HG02678 (cell line): ENCODE results near the gene PPP1R36.
A peak's percentile ranks its signal among the peaks of the same experiment; 100 is the strongest.
"Not testable (repeated sequence)": the region's sequence is repeated elsewhere in the genome, so short reads cannot be mapped to it uniquely, and the experiment has no call there.

ENCODE experiments used
- ATAC-seq: cut with Tn5 transposase; IDR thresholded peaks from one replicate; pipeline ENCODE4 v1.9.1; 2021; ENCODE audit warnings: mild to moderate bottlenecking, moderate library complexity; ENCODE audit not compliant: unreplicated experiment

PPP1R36 gene

DNA sequence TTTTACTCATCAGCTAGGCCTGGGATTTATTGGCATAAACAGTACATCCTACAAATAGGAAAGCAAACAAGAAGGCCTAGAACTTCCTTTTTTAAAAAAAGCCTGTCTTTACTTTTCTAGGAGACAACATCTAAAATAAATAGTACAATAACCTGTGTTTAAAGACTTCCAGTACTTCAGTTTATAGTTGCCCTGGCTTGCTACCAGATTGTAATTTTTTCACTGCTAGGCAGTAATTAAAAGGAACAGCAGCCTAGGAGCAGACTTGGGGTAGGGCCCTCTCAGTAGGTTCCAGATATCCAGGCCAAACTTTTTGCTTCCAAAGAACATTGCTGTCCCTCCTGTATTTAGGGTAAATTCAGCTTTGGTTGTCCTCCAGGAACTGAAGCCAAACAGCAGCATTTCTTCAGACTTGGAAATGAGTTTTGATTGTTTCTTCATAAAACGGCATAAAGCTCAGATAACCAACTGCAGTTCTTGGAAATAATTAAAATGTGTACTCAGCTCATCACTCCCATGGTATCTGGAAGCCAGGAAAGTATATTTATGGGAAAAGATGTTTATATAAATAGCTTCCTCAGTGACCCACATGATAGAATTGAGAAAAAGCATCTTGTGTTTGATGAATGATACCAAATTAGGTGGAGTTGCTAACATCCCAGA is 61.7 kb downstream of the PPP1R36 start:
- no peak for ATAC-seq

DNA sequence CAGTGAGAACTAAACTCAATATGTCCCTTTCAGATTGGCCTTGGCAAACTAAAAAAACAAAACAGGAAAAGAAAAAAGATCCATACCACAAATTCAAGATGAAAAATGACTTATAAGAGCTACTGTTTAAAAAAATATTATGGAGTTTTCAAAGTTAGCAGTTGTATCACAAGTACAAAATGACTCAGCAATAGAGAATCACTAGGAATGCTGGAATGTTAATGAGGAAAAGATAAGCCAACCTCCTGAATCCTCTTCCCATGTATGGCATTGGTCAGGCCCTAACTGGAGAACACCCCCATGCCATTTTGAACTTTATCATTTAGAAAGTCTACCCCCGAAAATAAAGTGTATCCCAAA is 62.2 kb downstream of the PPP1R36 start:
- ATAC-seq = no peak

DNA sequence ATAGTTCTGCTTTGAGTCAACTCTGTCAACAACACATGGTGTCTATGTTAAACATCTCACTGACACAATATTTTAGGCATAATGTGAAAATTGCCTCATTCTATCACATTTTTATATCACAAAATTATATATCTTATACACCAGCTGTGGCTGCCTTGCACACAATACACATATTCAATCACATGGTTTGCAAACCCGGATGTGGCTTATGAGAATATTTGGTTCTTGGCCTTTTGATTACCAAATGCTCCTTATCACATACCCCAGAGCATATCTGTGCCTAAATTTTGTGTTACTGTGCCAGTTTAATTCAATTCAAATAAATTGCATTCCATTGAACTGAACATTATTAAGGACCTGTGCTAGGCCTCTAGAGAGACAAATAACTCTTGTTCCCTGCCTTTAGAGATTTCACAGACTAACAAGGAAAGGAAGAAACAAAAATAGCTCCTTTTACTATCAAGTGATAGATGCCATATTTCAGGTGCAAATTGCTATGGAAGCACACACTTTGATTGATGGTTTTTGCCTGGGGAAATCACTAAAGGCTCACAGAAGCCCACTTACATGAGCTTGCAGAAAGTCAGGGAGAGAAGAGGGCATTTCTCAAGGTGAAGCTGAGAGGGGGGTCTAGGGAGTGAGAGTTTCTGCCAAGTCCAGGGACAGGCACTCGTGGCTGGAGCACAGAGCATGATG is 63.4 kb downstream of the PPP1R36 start:
- no peak for ATAC-seq

DNA sequence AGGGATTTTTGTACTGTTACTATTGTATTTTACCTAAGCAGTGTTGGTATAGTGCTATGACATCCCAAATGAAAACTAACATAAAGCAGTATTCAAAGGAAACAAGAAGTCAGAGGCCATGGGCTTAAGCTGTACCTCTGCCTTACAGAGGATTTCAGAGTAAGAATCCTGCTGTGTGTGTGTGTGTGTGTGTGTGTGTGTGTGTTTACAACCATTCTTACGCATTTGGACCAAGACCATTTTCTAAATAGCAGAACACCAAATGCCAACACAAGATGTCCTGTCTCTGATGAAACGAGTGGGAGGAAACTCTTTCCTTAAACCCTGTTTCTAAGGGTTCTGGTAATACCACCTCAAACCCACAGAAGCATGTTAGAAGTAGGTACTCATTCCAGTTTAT is 64.4 kb downstream of the PPP1R36 start:
- ATAC-seq = no peak

DNA sequence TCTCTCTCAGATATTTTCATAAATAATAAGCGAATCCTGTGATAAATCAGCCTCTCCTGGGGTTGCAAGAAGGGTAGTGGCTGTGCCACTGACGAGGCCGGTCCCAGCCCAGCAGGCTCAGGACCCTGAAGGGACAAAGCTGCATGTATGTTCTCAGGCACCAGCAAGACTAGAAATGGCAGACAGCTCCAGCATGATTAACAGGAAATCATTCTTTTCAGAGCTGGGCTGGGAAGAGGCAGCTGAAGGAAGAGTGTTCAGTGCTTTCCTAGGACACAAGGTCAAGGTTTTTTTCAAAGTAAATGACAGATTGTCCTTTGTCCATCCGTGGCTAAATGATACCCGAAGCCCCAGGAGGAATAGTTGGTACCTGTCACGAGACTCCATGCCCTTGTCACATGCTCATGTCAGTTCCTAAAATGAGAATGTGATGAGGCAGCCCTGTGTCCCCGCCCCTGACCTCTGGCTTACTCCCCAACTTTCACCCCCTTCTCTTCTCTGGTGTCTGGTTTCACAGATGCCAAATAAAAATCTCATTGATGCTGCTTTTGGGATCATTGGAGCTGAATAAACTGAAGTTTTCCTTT is 65.1 kb downstream of the PPP1R36 start:
- no peak for ATAC-seq

DNA sequence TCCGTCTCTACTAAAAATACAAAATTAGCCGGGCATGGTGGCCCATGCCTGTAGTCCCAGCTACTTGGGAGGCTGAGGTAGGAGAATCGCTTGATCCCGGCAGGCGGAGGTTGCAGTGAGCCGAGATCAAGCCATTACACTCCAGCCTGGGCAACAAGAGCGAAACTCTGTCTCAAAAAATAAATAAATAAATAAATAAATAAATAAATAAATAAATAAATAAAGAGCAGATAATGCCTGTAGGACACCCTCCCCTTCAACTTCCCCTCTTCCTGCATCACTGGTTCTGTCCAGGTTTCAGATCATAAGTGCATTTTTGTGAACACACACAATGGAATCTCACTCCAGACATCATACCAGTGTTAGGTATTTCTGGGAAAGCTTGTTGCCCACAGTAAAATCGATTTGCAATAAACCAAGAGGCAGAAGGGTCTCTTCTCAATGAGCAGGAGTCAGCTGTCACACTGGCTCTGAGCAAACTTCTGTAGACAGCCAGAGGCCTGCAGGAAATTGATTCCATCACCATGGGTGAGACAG is 68.2 kb downstream of the PPP1R36 start:
- ATAC-seq = not testable (repeated sequence)

DNA sequence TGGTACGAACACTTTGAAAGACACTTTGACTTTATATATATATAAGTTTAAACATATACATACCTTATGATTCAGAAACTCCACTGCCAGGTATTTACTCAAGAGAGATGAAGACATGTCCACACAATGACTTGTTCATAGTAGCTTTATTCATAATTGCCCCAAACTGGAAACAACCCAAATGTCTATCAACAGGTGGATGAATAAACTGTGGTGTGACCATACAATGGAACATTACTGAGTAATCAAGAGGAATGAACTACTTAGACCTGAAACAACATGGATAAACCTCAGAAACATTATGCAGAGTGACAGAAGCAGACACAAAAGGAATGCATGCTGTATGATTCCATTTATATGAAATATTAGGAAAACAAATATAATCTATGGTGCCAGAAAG is 71.1 kb downstream of the PPP1R36 start:
- ATAC-seq = no peak

DNA sequence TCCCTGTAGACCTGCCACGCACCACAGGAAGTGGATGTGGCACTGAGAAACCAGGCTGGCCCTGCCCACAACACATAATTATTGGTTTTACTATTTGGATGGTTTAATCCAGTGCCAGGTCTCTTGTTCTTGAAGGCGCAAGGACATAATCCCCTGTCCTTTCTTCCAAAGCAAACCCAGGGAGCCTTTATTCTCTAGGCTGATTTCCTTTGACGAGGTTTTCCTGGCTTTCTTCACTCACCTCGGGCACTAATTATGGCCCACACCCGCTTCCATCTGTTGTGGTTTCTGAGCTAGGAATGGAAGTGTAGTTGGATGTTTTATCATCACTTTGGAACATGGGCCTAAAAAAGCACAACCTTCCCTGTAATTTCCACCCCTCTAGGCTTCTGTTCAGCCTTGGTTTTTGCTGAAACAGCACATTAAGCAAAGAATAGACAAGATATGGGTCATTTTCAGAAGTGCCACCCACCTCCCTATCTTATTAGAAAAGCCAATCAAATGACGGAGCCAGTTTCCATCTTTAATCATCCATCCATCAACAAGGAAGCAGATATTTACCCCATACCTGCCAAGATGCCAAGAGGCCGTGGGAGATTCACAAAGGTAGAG is 73.9 kb downstream of the PPP1R36 start:
- no peak for ATAC-seq

DNA sequence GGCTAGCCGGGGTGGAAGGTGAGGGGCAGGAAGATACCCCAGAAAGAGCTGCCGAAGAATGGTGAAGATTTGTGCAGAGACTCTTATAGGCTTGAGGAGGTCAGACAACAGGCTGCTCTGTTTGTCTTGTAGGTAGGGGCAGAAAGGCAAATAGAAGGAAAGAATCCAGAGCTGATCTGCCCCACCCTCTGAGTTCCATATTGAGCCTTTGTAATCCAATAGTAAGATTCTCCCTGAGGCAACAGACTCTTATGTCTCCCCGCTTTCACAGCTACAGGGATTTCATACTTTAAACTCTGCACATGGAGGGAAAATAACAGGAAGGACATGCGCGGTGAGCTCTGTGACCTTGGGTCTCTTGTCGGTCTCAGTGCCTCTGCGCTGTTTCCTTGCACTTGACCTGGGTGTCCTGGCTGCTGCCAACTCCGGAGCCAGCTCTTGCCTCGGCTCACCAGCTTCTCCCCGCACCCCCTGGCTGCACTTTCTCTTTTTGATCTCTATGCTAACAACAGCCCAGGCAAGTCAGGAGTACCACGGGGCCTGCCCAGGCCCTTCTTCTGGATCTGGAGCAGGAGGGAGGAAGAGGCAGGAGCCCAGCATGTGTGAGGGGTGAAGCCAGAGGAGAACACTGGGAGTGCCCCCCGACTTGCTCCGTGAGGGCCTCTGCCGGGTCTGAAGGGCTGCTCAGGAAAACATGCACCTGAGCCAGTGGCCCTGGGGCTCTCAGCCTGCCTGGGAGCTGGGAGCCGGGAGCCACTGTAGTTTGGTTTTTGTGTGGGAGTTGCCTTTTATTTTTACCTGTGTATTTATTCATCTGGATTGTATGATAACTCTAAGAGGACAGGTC is 75.8 kb downstream of the PPP1R36 start:
- no peak for ATAC-seq

DNA sequence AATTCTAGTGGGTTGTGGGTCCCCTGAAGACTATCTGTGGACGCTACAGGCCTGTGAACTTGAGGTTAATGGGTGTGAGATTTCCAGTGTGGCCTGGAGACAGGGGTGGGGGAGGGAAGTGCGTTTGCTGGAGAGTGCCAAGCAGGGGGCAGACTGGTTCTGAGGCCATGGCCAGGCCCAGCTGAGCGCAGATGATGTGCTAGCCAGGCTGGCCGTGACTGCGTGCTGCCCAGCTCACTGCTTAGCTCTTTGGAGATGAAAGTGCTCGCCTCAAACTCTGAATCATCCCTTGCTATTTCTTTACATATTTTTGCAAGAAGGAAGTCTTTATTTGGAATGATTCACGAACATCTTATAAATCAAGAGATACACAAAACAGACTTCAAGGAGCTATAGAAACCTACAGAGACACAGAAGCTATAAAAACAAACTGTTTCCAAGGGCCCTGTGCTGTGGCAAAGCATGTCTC is 79.2 kb downstream of the PPP1R36 start:
- ATAC-seq = no peak

DNA sequence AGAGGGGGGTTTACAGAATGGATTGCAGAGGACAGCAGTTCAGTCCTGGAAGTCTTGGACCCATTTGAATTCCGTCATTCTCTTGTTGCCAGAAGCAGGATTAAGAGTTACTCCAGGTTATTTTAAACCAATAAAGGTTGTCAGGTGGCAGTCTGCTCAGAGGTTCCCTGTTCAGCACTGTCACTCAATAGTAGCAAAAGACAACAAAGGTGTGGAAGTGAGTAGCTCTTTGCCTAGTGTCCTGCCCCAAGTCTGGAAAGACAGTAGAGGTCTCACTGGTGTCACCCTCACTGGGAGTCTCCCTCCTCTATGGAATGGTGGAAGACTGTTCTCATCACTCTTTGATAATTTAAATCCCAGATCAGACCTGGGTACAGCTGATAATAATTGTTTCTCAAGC is 81.0 kb downstream of the PPP1R36 start:
- no peak for ATAC-seq

DNA sequence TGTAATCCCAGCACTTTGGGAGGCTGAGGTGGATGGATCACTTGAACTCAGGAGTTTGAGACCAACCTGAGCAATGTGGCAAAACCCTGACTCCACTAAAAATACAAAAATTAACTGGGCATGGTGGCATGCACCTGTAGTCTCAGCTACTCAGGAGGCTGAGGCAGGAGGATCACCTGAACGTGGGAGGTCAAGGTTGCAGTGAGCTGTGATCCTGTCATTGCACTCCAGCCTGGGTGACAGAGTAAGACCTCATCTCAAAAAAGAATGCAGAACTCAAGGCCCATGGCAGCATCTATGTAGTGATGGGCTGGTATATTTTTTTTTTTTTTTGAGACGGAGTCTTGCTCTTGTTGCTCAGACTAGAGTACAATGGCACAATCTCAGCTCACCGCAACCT is 81.5 kb downstream of the PPP1R36 start:
- not testable (repeated sequence) for ATAC-seq

DNA sequence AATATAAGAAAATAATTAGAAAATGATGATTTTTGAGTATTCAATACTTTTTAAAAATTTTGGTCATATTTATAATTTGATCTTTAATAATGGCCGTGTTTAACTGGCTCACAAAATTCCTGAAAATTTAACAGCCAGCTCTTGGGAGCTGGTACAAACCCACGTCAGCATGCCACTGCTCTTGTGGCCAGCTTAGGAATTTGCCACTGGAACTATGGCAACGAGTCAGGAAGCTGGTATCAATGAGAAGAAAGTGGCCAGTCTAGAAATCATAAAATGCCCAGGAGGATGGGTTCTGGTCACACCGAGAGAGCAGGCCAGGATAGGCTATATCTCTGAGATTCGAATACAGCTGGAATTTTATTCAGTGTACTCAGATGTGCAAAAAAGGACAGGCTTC is 82.3 kb downstream of the PPP1R36 start:
- no peak for ATAC-seq

DNA sequence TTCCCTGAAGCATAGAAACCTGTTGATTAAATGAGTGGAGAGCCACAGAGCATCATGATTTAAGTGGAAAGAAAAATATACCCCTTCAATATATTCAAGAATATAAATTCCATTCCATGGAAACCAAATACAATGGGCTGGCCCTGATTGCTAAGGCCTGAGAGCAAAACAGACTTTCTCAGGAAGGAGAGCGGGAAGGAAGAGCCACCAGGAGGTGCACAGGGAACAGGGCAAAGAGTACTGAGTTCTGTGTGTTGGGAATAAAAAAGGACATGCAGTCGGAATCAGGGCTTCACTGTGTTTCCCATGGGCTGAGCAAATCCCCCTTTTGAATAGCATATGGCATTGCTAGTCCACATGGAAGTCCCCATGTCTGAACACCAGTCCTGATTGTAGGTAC is 84.8 kb downstream of the PPP1R36 start:
- no peak for ATAC-seq

DNA sequence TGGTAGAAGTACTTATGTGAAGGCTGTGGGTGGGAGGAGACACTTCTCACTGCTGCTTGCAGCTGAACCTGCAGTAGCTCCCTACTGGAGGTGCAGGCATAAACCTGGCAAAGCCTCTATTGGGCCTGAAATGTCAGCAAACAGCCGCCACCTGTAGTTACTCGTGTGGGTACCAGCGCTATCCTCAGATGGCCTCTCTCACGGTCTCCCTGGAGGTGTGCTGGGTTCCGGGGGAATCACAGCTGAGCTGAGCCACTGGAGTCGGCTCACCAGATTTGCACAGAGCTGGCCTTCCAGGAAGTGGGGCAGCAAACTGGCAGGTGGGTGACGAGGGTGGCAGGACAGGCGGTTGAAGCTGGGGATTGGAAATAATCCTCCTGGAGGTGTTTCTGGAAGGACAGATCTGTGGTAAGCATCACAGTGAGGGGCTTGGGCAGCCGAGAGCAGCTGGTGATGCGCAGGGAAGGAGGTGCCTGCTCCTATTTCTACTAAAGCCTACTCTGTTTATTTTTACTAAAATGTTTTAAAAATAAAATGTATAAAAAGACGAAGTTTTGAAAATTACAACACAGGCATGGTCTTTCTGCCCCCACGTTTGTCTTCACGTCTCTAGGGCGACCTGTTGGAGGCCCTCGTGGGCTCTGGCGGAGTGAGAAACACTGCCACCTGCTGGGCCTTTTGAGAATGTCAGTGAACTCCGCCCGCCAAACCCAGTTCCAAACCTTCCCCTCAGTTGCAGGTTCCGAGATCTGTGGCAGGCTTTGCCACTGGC is 86.6 kb downstream of the PPP1R36 start:
- ATAC-seq = peak; percentile 63

DNA sequence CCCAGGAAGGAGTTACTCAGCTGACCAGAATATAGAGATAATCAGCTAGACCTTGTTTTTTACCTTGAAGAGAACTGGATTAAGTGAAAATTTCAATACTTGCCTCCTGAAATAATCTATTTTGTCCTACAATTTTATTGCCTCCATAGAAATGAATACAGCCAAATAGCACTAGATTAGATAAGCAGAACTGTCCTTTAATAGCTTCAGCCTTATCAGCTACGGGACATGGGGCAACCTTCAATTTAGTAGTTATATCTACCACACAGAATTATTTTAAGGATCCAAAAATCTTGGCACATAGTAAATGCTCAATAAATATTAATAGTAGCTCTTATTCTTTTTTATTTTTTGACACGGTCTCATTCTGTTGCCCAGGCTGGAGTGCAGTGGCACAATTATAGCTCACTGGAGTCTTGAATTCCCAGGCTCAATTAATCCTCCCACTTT is 87.2 kb downstream of the PPP1R36 start:
- no peak for ATAC-seq

DNA sequence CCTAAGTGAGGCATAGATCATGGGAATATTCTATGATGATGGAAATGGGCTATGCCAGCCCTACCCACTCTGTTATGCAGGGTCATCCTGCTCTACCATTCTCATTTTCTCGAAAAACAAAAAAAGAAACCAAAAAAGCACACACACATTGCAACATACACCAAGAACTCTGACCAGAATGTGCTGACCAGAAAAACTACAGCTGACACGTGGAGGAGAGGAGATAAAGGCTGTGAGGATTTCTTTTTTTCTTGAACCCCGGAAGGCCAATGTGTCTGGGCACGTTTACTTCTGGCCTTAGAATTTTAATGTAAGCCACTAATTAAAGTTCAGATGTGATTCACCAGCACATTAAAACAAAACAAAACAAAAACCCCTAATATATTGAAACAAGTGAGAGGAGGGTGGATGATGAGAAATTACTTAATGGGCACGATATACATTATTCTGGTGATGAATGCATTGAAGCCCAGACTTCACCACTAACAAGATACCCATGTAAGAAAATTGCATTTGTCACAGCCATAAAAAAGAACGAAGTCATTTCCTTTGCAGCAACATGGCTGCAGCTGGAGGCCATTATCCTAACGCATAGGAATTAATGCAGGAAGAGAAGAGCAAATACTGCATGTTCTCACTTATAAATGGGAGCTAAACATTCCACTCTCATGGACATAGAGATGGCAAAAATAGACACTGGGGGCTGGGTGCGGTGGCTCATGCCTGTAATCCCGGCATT is 88.1 kb downstream of the PPP1R36 start:
- ATAC-seq = no peak

DNA sequence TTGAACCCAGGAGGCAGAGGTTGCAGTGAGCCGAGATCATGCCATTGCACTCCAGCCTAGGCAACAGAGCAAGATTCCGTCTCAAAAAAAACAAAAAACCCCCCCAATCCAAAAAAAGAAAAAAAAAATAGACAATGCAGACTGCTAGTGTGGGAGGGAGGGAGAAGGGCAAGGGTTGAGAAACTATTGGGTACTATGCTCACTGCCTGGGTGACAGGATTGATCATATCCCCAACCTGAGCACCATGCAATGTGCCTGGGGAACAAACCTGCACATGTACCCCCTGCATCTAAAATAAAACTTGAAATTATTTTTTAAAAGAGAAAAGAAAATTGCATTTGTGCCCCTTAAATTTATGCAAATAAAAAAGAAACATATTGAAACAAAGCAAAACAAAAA is 88.9 kb downstream of the PPP1R36 start:
- ATAC-seq = no peak
